Measurements from ENCODE around the gene RAD23A. TPM values are rescaled to one million over a fixed set of nuclear protein-coding genes. Genes with fewer than 3 reads are reported as not detected.
A peak's percentile ranks its signal among the peaks of the same experiment; 100 is the strongest.
"Not testable (repeated sequence)": the region's sequence is repeated elsewhere in the genome, so short reads cannot be mapped to it uniquely, and the experiment has no call there.

RAD23A gene
- total RNA-seq, 2 donors from 2014 or later = 78.5 to 121 TPM

GRCh38 chr19:12946731-12947496, 1.3 kb downstream of the RAD23A start:
- Histone ChIP-seq H3K4me3 (peak overlapping the region; percentile 92), H3K27ac (peak overlapping the region; percentile 94), H3K36me3 (peaks cover 24% of the 10 kb centered on the region), H3K9me3 (no peaks in the 10 kb centered on the region), H3K9ac (ENCODE audit: low read depth in 2 of 2, low read length in 2 of 2) (peak overlapping the region; percentile 52 to 90), H3K4me1 (peaks cover 12% of the 10 kb centered on the region), H3K27me3 (no peaks in the 10 kb centered on the region)
- DNase-seq = no peak
- no peak for TF ChIP-seq CTCF (IDR thresholded peaks at IDR 0.05)
- intact Hi-C loops (cut with DNase I) = no loop called here

DNA sequence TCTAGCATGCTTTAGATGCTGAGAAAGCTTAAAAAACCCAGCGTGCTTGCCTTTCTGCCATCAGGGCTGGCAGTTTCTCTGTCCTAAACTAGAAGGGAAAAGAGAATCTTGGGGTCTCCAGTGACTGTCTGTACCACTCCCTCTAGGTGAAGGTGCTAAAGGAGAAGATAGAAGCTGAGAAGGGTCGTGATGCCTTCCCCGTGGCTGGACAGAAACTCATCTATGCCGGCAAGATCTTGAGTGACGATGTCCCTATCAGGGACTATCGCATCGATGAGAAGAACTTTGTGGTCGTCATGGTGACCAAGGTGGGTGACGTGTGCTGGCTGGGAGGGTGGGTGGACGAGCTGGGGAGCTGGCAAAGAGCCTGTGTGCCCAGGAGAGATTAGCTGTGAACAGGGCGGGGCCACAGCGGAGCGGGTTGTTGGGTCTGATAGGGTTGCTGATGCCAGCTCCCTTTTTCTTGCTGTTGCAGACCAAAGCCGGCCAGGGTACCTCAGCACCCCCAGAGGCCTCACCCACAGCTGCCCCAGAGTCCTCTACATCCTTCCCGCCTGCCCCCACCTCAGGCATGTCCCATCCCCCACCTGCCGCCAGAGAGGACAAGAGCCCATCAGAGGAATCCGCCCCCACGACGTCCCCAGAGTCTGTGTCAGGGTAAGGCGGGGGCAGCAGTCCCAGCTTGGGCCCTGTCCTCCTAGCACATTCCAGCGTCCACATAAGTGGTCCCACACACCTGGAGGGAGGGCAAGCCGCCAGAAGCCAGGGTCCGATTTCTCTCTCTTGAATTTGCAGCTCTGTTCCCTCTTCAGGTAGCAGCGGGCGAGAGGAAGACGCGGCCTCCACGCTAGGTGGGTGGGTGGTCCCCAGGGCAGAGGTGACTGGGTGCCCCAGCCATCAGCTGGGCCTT, 2.3 kb downstream of the RAD23A start:
- no peaks in the 10 kb centered on the region for H3K27me3 ChIP-seq
- intact Hi-C loops (cut with DNase I) = no loop called here
- H3K36me3 ChIP-seq = peaks cover 19% of the 10 kb centered on the region
- no peaks in the 10 kb centered on the region for H3K9me3 ChIP-seq
- no peak overlapping the region for H3K9ac ChIP-seq (ENCODE audit: low read depth in 2 of 2, low read length in 2 of 2)
- no peak for TF ChIP-seq CTCF (IDR thresholded peaks at IDR 0.05)
- no peak overlapping the region for H3K4me3 ChIP-seq
- no peak overlapping the region for H3K27ac ChIP-seq
- H3K4me1 ChIP-seq = peaks cover 12% of the 10 kb centered on the region
- no peak for DNase-seq

- H3K27ac ChIP-seq = no peak overlapping the region
- intact Hi-C loops (cut with DNase I) = no loop called here
- peaks cover 14% of the 10 kb centered on the region for H3K36me3 ChIP-seq
- no peak for TF ChIP-seq CTCF (IDR thresholded peaks at IDR 0.05)
- peaks cover 12% of the 10 kb centered on the region for H3K4me1 ChIP-seq
- H3K9me3 ChIP-seq = no peaks in the 10 kb centered on the region
- no peaks in the 10 kb centered on the region for H3K27me3 ChIP-seq
- H3K4me3 ChIP-seq = no peak overlapping the region
- no peak overlapping the region for H3K9ac ChIP-seq (ENCODE audit: low read depth in 2 of 2, low read length in 2 of 2)
- no peak for DNase-seq
Observed at GRCh38 chr19:12948612-12949362, 3.1 kb downstream of the RAD23A start.

- no peaks in the 10 kb centered on the region for H3K9me3 ChIP-seq
- DNase-seq = no peak
- H3K9ac ChIP-seq (ENCODE audit: low read depth in 2 of 2, low read length in 2 of 2) = no peak overlapping the region
- intact Hi-C loops (cut with DNase I) = no loop called here
- no peak for TF ChIP-seq CTCF (IDR thresholded peaks at IDR 0.05)
- H3K27me3 ChIP-seq = no peaks in the 10 kb centered on the region
- H3K4me3 ChIP-seq = no peak overlapping the region
- H3K27ac ChIP-seq = no peak overlapping the region
- peaks cover 17% of the 10 kb centered on the region for H3K4me1 ChIP-seq
- peaks cover 14% of the 10 kb centered on the region for H3K36me3 ChIP-seq
Observed at GRCh38 chr19:12949363-12950283, 4.0 kb downstream of the RAD23A start.

DNA sequence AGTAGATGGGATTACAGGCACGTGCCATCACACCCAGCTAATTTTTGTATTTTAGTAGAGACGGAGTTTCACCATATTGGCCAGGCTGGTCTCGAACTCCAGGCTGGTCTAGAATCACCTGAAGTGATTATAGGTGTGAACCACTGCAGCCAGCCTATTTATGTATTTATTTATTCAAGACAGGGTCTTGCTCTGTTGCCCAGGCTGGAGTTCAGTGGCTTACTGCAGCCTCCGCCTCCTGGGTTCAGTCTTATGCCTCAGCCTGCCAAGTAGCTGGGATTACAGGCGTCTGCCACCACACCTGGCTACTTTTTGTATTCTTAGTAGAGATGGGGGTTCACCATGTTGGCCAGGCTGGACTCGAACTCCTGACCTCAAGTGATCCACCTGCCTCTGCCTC, 6.4 kb downstream of the RAD23A start:
- DNase-seq; H3K9ac ChIP-seq (ENCODE audit: low read depth in 2 of 2, low read length in 2 of 2); H3K9me3 ChIP-seq; H3K27ac ChIP-seq; H3K27me3 ChIP-seq; intact Hi-C loops (cut with DNase I); H3K4me3 ChIP-seq: not testable (repeated sequence)
- H3K4me1 ChIP-seq = peaks cover 13% of the 10 kb centered on the region
- H3K36me3 ChIP-seq = peaks cover 14% of the 10 kb centered on the region

All from colonic mucosa (tissue), 4 donors.